MCF 10A (cell line): ENCODE results near the gene HS3ST6. TPM values are rescaled to one million over a fixed set of nuclear protein-coding genes. Genes with fewer than 3 reads are reported as not detected.

Experiments
- BruUV-seq: library from RNA; stranded (reverse); fragments of 400-500 nt; replicated peaks from 2 replicates; lab custom pipeline; 2021; lab: Mats Ljungman, UMichigan
- CTCF ChIA-PET: fragments of 300-600 bp; sonication (Branson Sonifier 250); formaldehyde crosslinking; extraction: SDS; loops from one replicate; lab custom pipeline; 2021; ENCODE audit warnings: antibody characterized with exemption, inconsistent platforms; lab: Yijun Ruan, JAX
- POLR2A ChIA-PET: fragments of 300-600, 350-650 bp; sonication (Branson Sonifier 250); formaldehyde crosslinking; extraction: SDS; loops from one replicate; lab custom pipeline; 2020; ENCODE audit warnings: antibody characterized with exemption, inconsistent platforms; lab: Yijun Ruan, JAX
- DNase-seq: peaks from one replicate; pipeline ENCODE4 v3.0.0-alpha.2; 2018; ENCODE audit not compliant: unreplicated experiment
- H3K27ac Mint-ChIP-seq: one replicate; pipeline ENCODE4 v1.8.0; 2022; ENCODE audit warnings: mild to moderate bottlenecking, low read depth, mixed read lengths; ENCODE audit not compliant: unreplicated experiment
- H3K27me3 Mint-ChIP-seq: one replicate; pipeline ENCODE4 v1.8.0; 2022; ENCODE audit warnings: mixed read lengths; ENCODE audit not compliant: insufficient read depth, unreplicated experiment
- H3K36me3 Mint-ChIP-seq: one replicate; pipeline ENCODE4 v1.8.0; 2022; ENCODE audit warnings: mild to moderate bottlenecking, moderate library complexity, mixed read lengths; ENCODE audit not compliant: insufficient read depth, unreplicated experiment
- H3K4me1 Mint-ChIP-seq: one replicate; pipeline ENCODE4 v1.8.0; 2022; ENCODE audit warnings: mixed read lengths; ENCODE audit not compliant: insufficient read depth, unreplicated experiment
- H3K4me3 Mint-ChIP-seq: one replicate; pipeline ENCODE4 v1.8.0; 2022; ENCODE audit warnings: mild to moderate bottlenecking, moderate library complexity, mixed read lengths; ENCODE audit not compliant: unreplicated experiment
- H3K9me3 Mint-ChIP-seq: one replicate; pipeline ENCODE4 v1.8.0; 2022; ENCODE audit warnings: mixed read lengths; ENCODE audit not compliant: unreplicated experiment
- intact Hi-C: fragments of 100-400 bp; cut with micrococcal nuclease; formaldehyde crosslinking; loops from 2 replicates; pipeline ENCODE4 v1.14.1; 2022
- total RNA-seq: library from RNA; stranded (reverse); gene quantifications from 2 replicates; pipeline ENCODE4 v1.2.3, GENCODE V29; 2022
- TF ChIP-seq, protein P1 (sequence below): fragments of 200-600 bp; IDR thresholded peaks from one replicate; pipeline ENCODE4 v1.8.0; 2022; ENCODE audit warnings: antibody characterized with exemption, mild to moderate bottlenecking; ENCODE audit not compliant: unreplicated experiment

HS3ST6 gene
- total RNA-seq, 1 experiment from 2014 or later: not detected

DNA sequence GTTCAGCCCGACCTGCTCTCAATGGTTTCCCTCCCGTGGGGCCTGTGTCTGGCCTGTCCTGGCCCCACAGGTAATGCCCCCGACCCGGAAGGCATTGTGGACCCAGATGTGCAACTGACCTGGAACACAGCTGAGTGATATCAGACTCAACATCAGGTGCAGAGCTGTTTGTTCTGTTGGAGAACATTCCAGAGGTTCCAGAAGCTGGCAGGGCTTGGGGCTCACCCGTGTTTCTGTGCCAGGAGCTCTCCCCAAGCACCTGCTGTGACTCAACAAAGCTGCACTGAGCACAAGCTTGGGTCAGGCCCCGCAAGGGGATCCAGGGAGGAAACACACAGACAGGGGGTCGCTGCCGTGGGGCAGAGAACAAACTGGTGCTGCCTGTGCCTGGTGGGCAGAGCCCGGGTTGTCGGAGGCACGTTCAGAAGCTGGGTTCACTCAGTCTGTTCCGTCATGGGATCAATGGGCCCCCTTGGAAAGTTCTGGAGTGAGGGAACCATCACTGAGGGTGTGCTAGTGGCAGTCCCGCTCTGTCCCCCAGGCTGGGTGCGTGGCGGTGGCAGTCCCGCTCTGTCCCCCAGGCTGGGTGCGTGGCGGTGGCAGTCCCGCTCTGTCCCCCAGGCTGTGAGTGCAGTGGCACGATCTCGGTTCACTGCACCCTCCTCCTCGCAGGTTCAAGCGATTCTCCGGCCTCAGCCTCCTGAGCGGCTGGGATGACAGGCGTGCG lies 22.1 kb downstream of the HS3ST6 start:
- no peak overlapping the region for H3K27ac Mint-ChIP-seq
- peaks cover 19% of the 10 kb centered on the region for H3K27me3 Mint-ChIP-seq
- TF ChIP-seq, protein P1, sequence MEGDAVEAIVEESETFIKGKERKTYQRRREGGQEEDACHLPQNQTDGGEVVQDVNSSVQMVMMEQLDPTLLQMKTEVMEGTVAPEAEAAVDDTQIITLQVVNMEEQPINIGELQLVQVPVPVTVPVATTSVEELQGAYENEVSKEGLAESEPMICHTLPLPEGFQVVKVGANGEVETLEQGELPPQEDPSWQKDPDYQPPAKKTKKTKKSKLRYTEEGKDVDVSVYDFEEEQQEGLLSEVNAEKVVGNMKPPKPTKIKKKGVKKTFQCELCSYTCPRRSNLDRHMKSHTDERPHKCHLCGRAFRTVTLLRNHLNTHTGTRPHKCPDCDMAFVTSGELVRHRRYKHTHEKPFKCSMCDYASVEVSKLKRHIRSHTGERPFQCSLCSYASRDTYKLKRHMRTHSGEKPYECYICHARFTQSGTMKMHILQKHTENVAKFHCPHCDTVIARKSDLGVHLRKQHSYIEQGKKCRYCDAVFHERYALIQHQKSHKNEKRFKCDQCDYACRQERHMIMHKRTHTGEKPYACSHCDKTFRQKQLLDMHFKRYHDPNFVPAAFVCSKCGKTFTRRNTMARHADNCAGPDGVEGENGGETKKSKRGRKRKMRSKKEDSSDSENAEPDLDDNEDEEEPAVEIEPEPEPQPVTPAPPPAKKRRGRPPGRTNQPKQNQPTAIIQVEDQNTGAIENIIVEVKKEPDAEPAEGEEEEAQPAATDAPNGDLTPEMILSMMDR: no peak
- ChIA-PET CTCF (interaction anchor here (0.6 to 0.8 kb wide), 3 partner anchors 24 to 174 kb away, joined by 3 to 4 read pairs (median 4); no protein-coding TSS in a partner anchor), POLR2A (no interaction called here)
- H3K9me3 Mint-ChIP-seq: no peaks in the 10 kb centered on the region
- DNase-seq: no peak
- H3K4me1 Mint-ChIP-seq: no peaks in the 10 kb centered on the region
- H3K36me3 Mint-ChIP-seq: no peaks in the 10 kb centered on the region
- BruUV-seq: no TSS peak
- H3K4me3 Mint-ChIP-seq: no peak overlapping the region
- intact Hi-C loops: no loop called here

GRCh38 chr16:1895068-1895467 lies 23.1 kb downstream of the HS3ST6 start:
- CTCF ChIA-PET: interaction anchor here (0.6 to 0.8 kb wide), 2 partner anchors 16 to 124 kb away, joined by 3 to 4 read pairs; no protein-coding TSS in a partner anchor
- peaks cover 30% of the 10 kb centered on the region for H3K27me3 Mint-ChIP-seq

GRCh38 chr16:1890708-1891050 lies 27.5 kb downstream of the HS3ST6 start:
- Mint-ChIP-seq H3K27ac (no peak overlapping the region), H3K27me3 (peaks cover 50% of the 10 kb centered on the region), H3K4me3 (no peak overlapping the region), H3K4me1 (no peaks in the 10 kb centered on the region), H3K36me3 (no peaks in the 10 kb centered on the region), H3K9me3 (no peaks in the 10 kb centered on the region)
- intact Hi-C loops: no loop called here
- ChIA-PET POLR2A (no interaction called here), CTCF (interaction anchor here (0.8 to 1.2 kb wide), 2 partner anchors 11 to 21 kb away, joined by 3 to 4 read pairs; no protein-coding TSS in a partner anchor)
- no TSS peak for BruUV-seq
- no peak for DNase-seq
- TF ChIP-seq, protein P1: no peak

More at GRCh38 chr16:1895068-1895467, 23.1 kb downstream of the HS3ST6 start:
- no peaks in the 10 kb centered on the region for H3K36me3 Mint-ChIP-seq
- intact Hi-C loops: no loop called here
- TF ChIP-seq, protein P1: no peak
- H3K9me3 Mint-ChIP-seq: no peaks in the 10 kb centered on the region
- no peak overlapping the region for H3K4me3 Mint-ChIP-seq
- H3K27ac Mint-ChIP-seq: no peak overlapping the region
- BruUV-seq: no TSS peak
- H3K4me1 Mint-ChIP-seq: no peaks in the 10 kb centered on the region
- POLR2A ChIA-PET: interaction anchor here (0.7 kb wide), 1 partner anchor 48 kb away, joined by 3 read pairs; the partner anchor contains the start of gene MSRB1
- DNase-seq: no peak

GRCh38 chr16:1890024-1890707 lies 28.0 kb downstream of the HS3ST6 start:
- TF ChIP-seq, protein P1: no peak
- intact Hi-C loops: no loop called here
- no TSS peak for BruUV-seq
- no peak for DNase-seq
- Mint-ChIP-seq H3K27me3 (peaks cover 50% of the 10 kb centered on the region), H3K27ac (no peak overlapping the region), H3K4me1 (no peaks in the 10 kb centered on the region), H3K36me3 (no peaks in the 10 kb centered on the region), H3K4me3 (no peak overlapping the region), H3K9me3 (no peaks in the 10 kb centered on the region)
- ChIA-PET CTCF (interaction anchor here (1.2 kb wide), 1 partner anchor 11 kb away, joined by 4 read pairs; no protein-coding TSS in a partner anchor), POLR2A (interaction anchor here (1.2 kb wide), 1 partner anchor 20 kb away, joined by 3 read pairs; no protein-coding TSS in a partner anchor)
